IMR-90 (cell line): Measurements from ENCODE around the gene NAV2. TPM values are rescaled to one million over a fixed set of nuclear protein-coding genes. Genes with fewer than 3 reads are reported as not detected.

ENCODE experiments used
- ATAC-seq: fragments of 200-7000 bp; cut with Tn5 transposase; 2 replicates; pipeline ENCODE4 v1.9.1; 2020; ENCODE audit warnings: low read depth, mild to moderate bottlenecking, moderate library complexity
- BruUV-seq: library from RNA; stranded (reverse); fragments of 400-500 nt; replicated peaks from 2 replicates; lab custom pipeline; 2021; lab: Mats Ljungman, UMichigan
- CTCF ChIA-PET: fragments of 300-600 bp; formaldehyde crosslinking; extraction: SDS; loops from one replicate; lab custom pipeline; 2021; ENCODE audit warnings: antibody characterized with exemption; lab: Yijun Ruan, JAX
- POLR2A ChIA-PET: fragments of 300-600 bp; sonication (Branson Sonifier 250); formaldehyde crosslinking; loops from one replicate; lab custom pipeline; 2022; ENCODE audit warnings: antibody characterized with exemption; ENCODE audit not compliant: unreplicated experiment; lab: Charles Lee
- DNase-seq: peaks from one replicate; pipeline ENCODE4 v3.0.0; 2013
- H2AFZ ChIP-seq: replicated peaks from 2 replicates; pipeline ENCODE3; 2013; ENCODE audit warnings: low read length, mild to moderate bottlenecking; ENCODE audit not compliant: poor library complexity
- H2AK5ac ChIP-seq: 2 replicates; pipeline ENCODE4 v1.6.1; 2013; ENCODE audit warnings: low read depth, low read length, inconsistent platforms
- H2AK9ac ChIP-seq: replicated peaks from 2 replicates; pipeline ENCODE3; 2013; ENCODE audit warnings: mild to moderate bottlenecking, low read depth, low read length, moderate library complexity; ENCODE audit not compliant: poor library complexity
- H2BK120ac ChIP-seq: 2 replicates; pipeline ENCODE4 v1.6.1; 2013; ENCODE audit warnings: low read depth, low read length, inconsistent platforms
- H2BK15ac ChIP-seq: 3 replicates; pipeline ENCODE4 v1.6.1; 2013; ENCODE audit warnings: low read depth, low read length, inconsistent platforms
- H2BK20ac ChIP-seq: 2 replicates; pipeline ENCODE4 v1.6.1; 2013; ENCODE audit warnings: low read depth, mild to moderate bottlenecking, inconsistent platforms, low read length, moderate library complexity
- H2BK5ac ChIP-seq: 2 replicates; pipeline ENCODE4 v1.6.1; 2013; ENCODE audit warnings: mild to moderate bottlenecking, low read depth, low read length, inconsistent platforms; ENCODE audit not compliant: poor library complexity, severe bottlenecking
- H3K14ac ChIP-seq: replicated peaks from 2 replicates; pipeline ENCODE4 v1.6.1; 2013; ENCODE audit warnings: low read depth, low read length, inconsistent platforms
- H3K18ac ChIP-seq: 2 replicates; pipeline ENCODE4 v1.6.1; 2013; ENCODE audit warnings: low read depth, low read length, control low read depth
- H3K23ac ChIP-seq: 2 replicates; pipeline ENCODE4 v1.6.1; 2013; ENCODE audit warnings: low read depth, low read length, inconsistent platforms
- H3K27ac ChIP-seq: 2 replicates; pipeline ENCODE4 v1.5.1; 2013; ENCODE audit warnings: mild to moderate bottlenecking, control low read depth, low read length; ENCODE audit not compliant: insufficient read depth
- H3K27me3 ChIP-seq: 2 replicates; pipeline ENCODE4 v1.6.1; 2013; ENCODE audit warnings: low read length; ENCODE audit not compliant: control insufficient read depth, insufficient read depth
- H3K36me3 ChIP-seq: 2 replicates; pipeline ENCODE4 v1.6.1; 2013; ENCODE audit warnings: low read length, mixed read lengths; ENCODE audit not compliant: control insufficient read depth, insufficient read depth
- H3K4ac ChIP-seq: 2 replicates; pipeline ENCODE4 v1.6.1; 2013; ENCODE audit warnings: low read depth, low read length, inconsistent platforms
- H3K4me1 ChIP-seq: 2 replicates; pipeline ENCODE4 v1.6.1; 2013; ENCODE audit warnings: low read length, mixed read lengths; ENCODE audit not compliant: control insufficient read depth, insufficient read depth
- H3K4me2 ChIP-seq: 2 replicates; pipeline ENCODE4 v1.6.1; 2013; ENCODE audit warnings: low read depth, mild to moderate bottlenecking, control low read depth, low read length, moderate library complexity
- H3K4me3 ChIP-seq: 2 replicates; pipeline ENCODE4 v1.5.1; 2013; ENCODE audit warnings: low read depth, mild to moderate bottlenecking, control low read depth, low read length, moderate library complexity; ENCODE audit not compliant: insufficient read depth
- H3K56ac ChIP-seq: 2 replicates; pipeline ENCODE4 v1.6.1; 2013; ENCODE audit warnings: low read length, inconsistent platforms; ENCODE audit not compliant: insufficient read depth; ENCODE audit errors: extremely low read depth
- H3K79me1 ChIP-seq, 2 experiments: 2 replicates each; pipeline ENCODE4 v1.6.1; 2013; ENCODE audit warnings: low read length in 2 of 2, inconsistent platforms in 1 of 2, low read depth in 1 of 2
- H3K9ac ChIP-seq: 2 replicates; pipeline ENCODE4 v1.6.1; 2013; ENCODE audit warnings: low read depth, low read length, control low read depth
- H3K9me1 ChIP-seq: 2 replicates; pipeline ENCODE4 v1.6.1; 2013; ENCODE audit warnings: low read length, inconsistent platforms; ENCODE audit not compliant: insufficient read depth
- H3K9me3 ChIP-seq: 2 replicates; pipeline ENCODE4 v1.6.1; 2013; ENCODE audit warnings: low read length; ENCODE audit not compliant: control insufficient read depth, insufficient read depth
- H4K20me1 ChIP-seq: 2 replicates; pipeline ENCODE4 v1.6.1; 2013; ENCODE audit warnings: low read length, inconsistent platforms; ENCODE audit not compliant: insufficient read depth
- H4K5ac ChIP-seq: 2 replicates; pipeline ENCODE4 v1.6.1; 2013; ENCODE audit warnings: mild to moderate bottlenecking, low read depth, low read length, control low read depth
- H4K8ac ChIP-seq, 2 experiments: 2 replicates each; pipeline ENCODE4 v1.6.1; 2013; ENCODE audit warnings: low read depth in 2 of 2, low read length in 2 of 2, control low read depth in 1 of 2, inconsistent platforms in 1 of 2
- H4K91ac ChIP-seq: 2 replicates; pipeline ENCODE4 v1.6.1; 2013; ENCODE audit warnings: low read depth, low read length, inconsistent platforms; ENCODE audit not compliant: insufficient read depth
- CHD1 ChIP-seq: IDR thresholded peaks from 2 replicates; pipeline ENCODE4 v1.6.1; 2012; ENCODE audit warnings: low read depth, low read length, improper control_type of control experiment
- CTCF ChIP-seq: conservative IDR thresholded peaks from 2 replicates; pipeline ENCODE4 v1.5.1; 2012; ENCODE audit warnings: mild to moderate bottlenecking, low read depth, low read length, improper control_type of control experiment
- MXI1 ChIP-seq: IDR thresholded peaks from 2 replicates; pipeline ENCODE4 v1.6.1; 2012; ENCODE audit warnings: low read depth, mild to moderate bottlenecking, low read length, moderate library complexity, borderline replicate concordance
- POLR2A ChIP-seq: IDR thresholded peaks from 2 replicates; pipeline ENCODE4 v1.6.1; 2012; ENCODE audit warnings: mild to moderate bottlenecking, low read depth, low read length
- RCOR1 ChIP-seq: IDR thresholded peaks from 2 replicates; pipeline ENCODE4 v1.6.1; 2012; ENCODE audit warnings: mild to moderate bottlenecking, low read length, improper control_type of control experiment; ENCODE audit not compliant: insufficient replicate concordance
- SMC3 ChIP-seq: fragments of 150-350 bp; IDR thresholded peaks from 2 replicates; pipeline ENCODE4 v1.6.1; 2016; ENCODE audit warnings: low read depth, mild to moderate bottlenecking, antibody characterized with exemption, low read length, moderate library complexity
- WGBS, 2 experiments: methylation state at CpG; one replicate each; pipeline versions ENCODE4 v1.1.5 to v1.1.7; 2013; ENCODE audit warnings: missing lambda C conversion rate in 2 of 2; ENCODE audit not compliant: insufficient read length in 1 of 2; ENCODE audit errors: extremely low coverage in 2 of 2; 5-methylcytosine and 5-hydroxymethylcytosine counted together
- dilution Hi-C: fragments of 300-500 bp; cut with HindIII; formaldehyde crosslinking; loops from one replicate; pipeline ENCODE4 v1.14.3; 2018; ENCODE audit warnings: low sequenced_read_pairs; ENCODE audit not compliant: unreplicated experiment
- in situ Hi-C: fragments of 300-500 bp; cut with MboI; formaldehyde crosslinking; loops from 3 replicates; pipeline ENCODE4 v1.14.3; 2019; ENCODE audit warnings: low sequenced_read_pairs, inconsistent platforms, mixed read lengths
- intact Hi-C: fragments of 100-400 bp; cut with micrococcal nuclease; formaldehyde crosslinking; loops from 2 replicates; pipeline ENCODE4 v1.10.0; 2022
- polyA plus RNA-seq, 3 experiments: library from polyadenylated mRNA; depleted of rRNA; stranded (reverse); fragments of >200 nt; gene quantifications; 2 replicates each; pipeline ENCODE4 v1.2.3, GENCODE V29; 2012; ENCODE audit warnings: low replicate concordance in 1 of 3
- total RNA-seq: library from RNA; depleted of rRNA; stranded (reverse); fragments of >200 nt; gene quantifications from 2 replicates; pipeline ENCODE4 v1.2.3, GENCODE V29; 2012

The NAV2 gene
- total and polyA plus RNA-seq, 2 of the 4 experiments (the other 2 are of a cell fraction) = 4.5 to 12.6 TPM

GRCh38 chr11:20043992-20044391, 331.4 kb downstream of the NAV2 start:
- no peak overlapping the region for H3K4me3 ChIP-seq
- no peak overlapping the region for H2BK15ac ChIP-seq
- H2BK20ac ChIP-seq = no peak overlapping the region
- no peak overlapping the region for H3K4me2 ChIP-seq
- no peaks in the 10 kb centered on the region for H3K27me3 ChIP-seq
- no peak overlapping the region for H3K14ac ChIP-seq
- H3K9me3 ChIP-seq = no peaks in the 10 kb centered on the region
- in situ Hi-C loops (no loop called here), intact Hi-C loops (no loop called here), dilution Hi-C loops (no loop called here)
- no peak overlapping the region for H2AFZ ChIP-seq
- no peak overlapping the region for H2AK5ac ChIP-seq
- WGBS, 2 experiments = 100% methylated on average over 5 of the region's 13 CpGs; no CpG with 5 or more reads in 1 of the 2 experiments
- peaks cover 10% of the 10 kb centered on the region in 2 experiments; a peak in 3 of 4 replicates for H3K79me1 ChIP-seq
- TF ChIP-seq CTCF = no peak
- no peak for TF ChIP-seq MXI1
- TF ChIP-seq POLR2A = no peak
- TF ChIP-seq SMC3 = no peak
- TF ChIP-seq RCOR1 = no peak
- no peak for TF ChIP-seq CHD1
- H4K20me1 ChIP-seq = peaks cover 5% of the 10 kb centered on the region; the same call in 1 of the 2 replicates
- H2BK5ac ChIP-seq = no peak overlapping the region
- no peak overlapping the region for H3K56ac ChIP-seq
- DNase-seq = no peak
- no peak overlapping the region for H2BK120ac ChIP-seq
- H3K4ac ChIP-seq = no peak overlapping the region
- ChIA-PET POLR2A (no interaction called here), CTCF (no interaction called here)
- H4K8ac ChIP-seq = no peak overlapping the region
- H3K18ac ChIP-seq = no peak overlapping the region
- H3K23ac ChIP-seq = no peak overlapping the region
- H3K36me3 ChIP-seq = peaks cover 25% of the 10 kb centered on the region
- peaks cover 18% of the 10 kb centered on the region; the same call in 1 of the 2 replicates for H3K9me1 ChIP-seq
- H4K91ac ChIP-seq = no peak overlapping the region
- H3K4me1 ChIP-seq = peaks cover 6% of the 10 kb centered on the region
- BruUV-seq = no TSS peak
- no peak overlapping the region for H3K9ac ChIP-seq
- H3K27ac ChIP-seq = no peak overlapping the region
- ATAC-seq = no peak
- H2AK9ac ChIP-seq = peak overlapping the region; percentile 33
- H4K5ac ChIP-seq = no peak overlapping the region
